GM13977 (cell line): ENCODE data around the gene UIMC1.

Experiments
- DNase-seq: peaks from one replicate; pipeline ENCODE4 v3.0.0; 2012; ENCODE audit warnings: low spot score
- CTCF ChIP-seq: IDR thresholded peaks from 2 replicates; pipeline ENCODE4 v1.5.1; 2012; ENCODE audit warnings: mild to moderate bottlenecking, control low read depth; ENCODE audit not compliant: insufficient read depth; ENCODE audit errors: extremely low read depth, missing control alignments
- in situ Hi-C: fragments of 300-500 bp; cut with MboI; formaldehyde crosslinking; loops from one replicate; pipeline ENCODE4 v1.12.0; 2022; ENCODE audit warnings: low sequenced_read_pairs, low pct_unique_long_range_greater_than_20kb, mixed read lengths, inconsistent platforms; ENCODE audit not compliant: unreplicated experiment

UIMC1 gene

GRCh38 chr5:176895831-176896230 lies 110.7 kb downstream of the UIMC1 start:
- DNase-seq, result no peak
- TF ChIP-seq CTCF, result no peak
- in situ Hi-C loops, result no loop called here

GRCh38 chr5:176894298-176894697 lies 112.3 kb downstream of the UIMC1 start:
- no peak for TF ChIP-seq CTCF
- no peak for DNase-seq
- in situ Hi-C loops, result no loop called here

GRCh38 chr5:176892663-176893062 lies 113.9 kb downstream of the UIMC1 start:
- no peak for TF ChIP-seq CTCF
- DNase-seq, result peak; percentile 2
- in situ Hi-C loops, result no loop called here

GRCh38 chr5:176891331-176891958 lies 115.1 kb downstream of the UIMC1 start:
- in situ Hi-C loops, result no loop called here
- peak; percentile 5 for DNase-seq
- TF ChIP-seq CTCF, result no peak

- in situ Hi-C loops, result no loop called here
- no peak for TF ChIP-seq CTCF
- peak; percentile 4 for DNase-seq
Measured at GRCh38 chr5:176890455-176891330, 115.9 kb downstream of the UIMC1 start.

- DNase-seq, result peak; percentile 5
- no peak for TF ChIP-seq CTCF
- in situ Hi-C loops, result no loop called here
Measured at GRCh38 chr5:176889321-176890280, 117.0 kb downstream of the UIMC1 start.
